Stimulated activated CD8-positive, alpha-beta memory T cell treated with anti-CD3 and anti-CD28 coated beads, Interleukin-7, amount 100 ng/mL, for 4 hours (primary cell): ENCODE measurements around the gene ZNF124.
A peak's percentile ranks its signal among the peaks of the same experiment; 100 is the strongest.

Experiments
- DNase-seq, 2 donors: peaks; one replicate each; pipeline ENCODE4 v3.0.0-alpha.2; 2020; ENCODE audit warnings: low read depth in 2 of 2

Gene ZNF124

GRCh38 chr1:247113094-247113497, 58.7 kb downstream of the ZNF124 start:
- no peak for DNase-seq

- no peak for DNase-seq
These were observed 59.4 kb downstream of the ZNF124 start for GRCh38 chr1:247112479-247112781.

GRCh38 chr1:247111700-247112478, 59.9 kb downstream of the ZNF124 start:
- DNase-seq, result no peak

- no peak for DNase-seq
These were observed 60.5 kb downstream of the ZNF124 start for GRCh38 chr1:247111259-247111699.

GRCh38 chr1:247110627-247111258, 61.1 kb downstream of the ZNF124 start:
- peak in 1 of 2 donors; percentile 38 for DNase-seq

- no peak for DNase-seq
These were observed 64.1 kb downstream of the ZNF124 start for GRCh38 chr1:247107694-247108093.

GRCh38 chr1:247105966-247106365, 65.9 kb downstream of the ZNF124 start:
- no peak for DNase-seq
